Activated naive CD4-positive, alpha-beta T cell (primary cell): Measurements from ENCODE around the gene OVCH1.
"Not testable (repeated sequence)": the region's sequence is repeated elsewhere in the genome, so short reads cannot be mapped to it uniquely, and the experiment has no call there.

Experiments used
- DNase-seq, 4 experiments: peaks; one replicate each; lab custom pipeline; 2025; lab: John Stamatoyannopoulos, UW

OVCH1 gene

DNA sequence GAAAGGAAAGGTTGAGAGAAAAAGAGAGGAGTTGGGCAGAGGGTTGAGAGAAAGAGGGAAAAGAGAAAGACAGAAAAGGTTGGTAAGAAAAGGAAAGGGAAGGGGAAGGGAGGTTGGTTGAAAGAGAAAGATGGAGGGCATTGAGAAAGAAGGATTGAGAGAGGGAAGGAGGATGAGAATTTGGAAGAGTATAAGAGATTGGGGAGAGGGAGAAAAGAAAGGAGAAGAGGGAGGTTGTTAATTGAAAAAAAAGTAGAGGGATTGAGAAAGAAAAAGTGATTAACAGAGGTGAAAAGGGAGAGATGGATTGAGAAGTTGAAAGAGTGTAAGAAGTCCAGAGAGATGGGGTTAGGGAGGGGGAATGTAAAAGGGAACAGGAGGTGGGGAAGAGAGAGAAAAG is 95.0 kb downstream of the OVCH1 start:
- DNase-seq = no peak

DNA sequence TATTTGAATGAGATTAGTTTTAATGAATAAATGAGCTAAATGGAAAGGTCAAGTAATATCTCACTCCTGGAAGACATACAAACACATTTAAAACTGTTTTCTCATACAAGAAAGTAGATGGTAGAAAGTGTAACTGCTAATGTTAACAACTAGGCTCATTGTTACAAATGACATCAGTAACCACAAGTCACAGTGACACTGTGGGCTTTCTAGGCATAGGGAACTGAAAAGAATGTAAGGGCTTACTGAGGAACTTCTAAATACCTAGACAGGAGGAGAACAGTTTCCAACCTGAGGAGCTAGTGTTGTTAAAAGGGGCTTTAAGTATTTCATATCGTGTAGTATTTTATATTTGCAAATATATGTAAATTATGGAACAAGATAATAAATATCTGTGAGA is 99.0 kb downstream of the OVCH1 start:
- no peak for DNase-seq

DNA sequence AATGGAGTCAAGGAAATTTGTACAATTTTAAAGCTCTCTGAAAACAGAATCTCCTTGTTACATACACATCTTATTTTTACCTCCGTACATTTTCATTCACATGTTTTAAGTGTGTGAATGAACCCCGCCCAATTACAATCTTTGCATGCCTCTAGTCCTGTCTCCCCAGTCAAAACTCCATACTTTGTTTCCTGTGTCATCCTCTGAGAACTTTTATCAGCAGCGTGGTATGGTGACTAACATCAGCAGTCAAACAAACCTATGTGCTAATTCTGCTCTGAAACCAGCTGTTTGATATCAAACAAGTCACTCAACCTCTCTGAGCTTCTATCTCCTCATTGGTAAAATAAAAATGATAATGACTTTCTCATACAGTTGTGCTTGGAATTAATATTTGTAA is 100.7 kb downstream of the OVCH1 start:
- no peak for DNase-seq

DNA sequence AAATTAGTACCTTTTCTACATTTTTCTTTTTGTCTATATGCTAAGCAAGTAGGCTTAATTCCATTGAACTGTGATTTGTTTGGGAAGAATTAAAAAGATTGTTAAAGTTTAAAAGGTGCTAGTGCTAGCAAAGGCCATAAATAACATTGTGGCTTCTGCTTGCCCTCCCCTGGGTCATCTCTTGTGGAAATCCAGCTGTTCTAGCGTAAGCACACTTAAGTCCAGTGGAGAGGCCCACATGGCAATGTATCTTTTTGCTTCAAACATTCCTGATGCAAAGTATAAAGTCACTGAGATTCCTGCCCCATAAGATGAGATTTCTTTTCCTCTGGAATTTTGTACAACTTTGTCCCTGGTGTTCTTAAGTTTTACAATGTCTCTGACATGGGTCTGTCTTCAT is 102.1 kb downstream of the OVCH1 start:
- DNase-seq = no peak

DNA sequence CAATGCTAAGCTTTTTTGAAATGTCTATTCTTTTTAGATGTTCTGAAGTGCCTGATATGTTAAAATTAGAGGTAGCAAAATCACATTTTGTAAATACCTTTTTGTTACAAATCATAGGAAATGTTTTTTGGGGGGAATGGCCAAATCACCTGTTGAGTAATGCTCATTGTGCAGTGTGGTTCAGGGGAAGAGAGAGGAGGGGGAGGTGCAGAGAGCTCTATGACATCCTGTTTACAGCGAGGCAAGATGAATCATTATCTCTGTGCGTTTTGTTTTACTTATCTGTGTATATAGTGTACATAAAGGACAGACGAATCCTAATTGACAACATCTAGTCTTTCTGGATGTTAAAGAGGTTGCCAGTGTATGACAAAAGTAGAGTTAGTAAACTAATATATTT is 107.1 kb downstream of the OVCH1 start:
- peak in 1 of 4 experiments; percentile 4 for DNase-seq

DNA sequence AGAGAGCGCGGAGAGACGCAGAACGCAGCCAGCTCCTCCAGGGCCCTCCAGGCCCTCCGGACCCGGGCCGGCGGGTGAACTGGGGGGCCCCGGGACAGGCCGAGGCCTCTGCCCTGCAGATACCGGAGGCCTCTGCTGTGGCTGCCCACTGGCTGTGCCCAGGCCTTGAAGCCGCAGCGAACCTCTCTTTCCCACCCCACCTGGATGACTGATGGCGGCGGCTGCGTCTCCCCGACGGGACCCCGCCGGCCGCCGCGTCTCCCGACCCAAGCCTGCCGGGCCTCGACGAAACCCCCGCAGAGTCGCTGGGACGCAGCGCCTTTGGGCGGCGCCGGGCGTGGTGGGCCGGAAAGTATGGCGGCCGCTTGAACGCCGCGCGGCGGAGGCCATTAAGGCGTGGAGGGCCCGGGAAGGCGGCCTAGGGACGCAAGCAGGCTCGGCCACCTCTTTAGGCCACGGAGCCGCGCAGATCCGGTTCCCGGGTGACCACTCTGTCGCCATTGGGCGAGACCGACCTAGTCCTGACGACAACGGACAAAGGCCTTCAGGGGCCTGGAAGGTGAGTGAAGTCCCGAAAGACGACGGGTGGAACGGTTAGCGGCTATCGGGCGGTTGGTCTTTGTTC is 108.1 kb downstream of the OVCH1 start:
- no peak for DNase-seq

DNA sequence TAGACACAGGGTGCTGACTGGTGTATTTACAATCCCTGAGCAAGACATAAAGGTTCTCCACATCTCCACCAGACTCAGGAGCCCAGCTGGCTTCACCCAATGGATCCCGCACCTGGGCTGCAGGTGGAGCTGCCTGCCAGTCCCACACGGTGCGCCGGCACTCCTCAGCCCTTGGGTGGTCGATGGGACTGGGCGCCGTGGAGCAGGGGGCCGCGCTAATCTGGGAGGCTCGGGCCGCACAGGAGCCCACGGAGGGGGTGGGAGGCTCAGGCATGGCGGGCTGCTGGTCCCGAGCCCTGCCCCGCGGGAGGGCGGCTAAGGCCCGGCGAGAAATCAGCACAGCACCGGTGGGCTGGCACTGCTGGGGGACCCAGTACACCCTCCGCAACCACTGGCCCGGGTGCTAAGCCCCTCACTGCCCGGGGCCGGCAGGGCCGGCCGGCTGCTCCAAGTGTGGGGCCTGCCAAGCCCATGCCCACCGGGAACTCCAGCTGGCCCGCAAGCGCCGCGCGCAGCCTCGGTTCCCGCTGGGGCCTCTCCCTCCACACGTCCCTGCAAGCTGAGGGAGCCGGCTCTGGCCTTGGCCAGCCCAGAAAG is 111.3 kb downstream of the OVCH1 start:
- DNase-seq = not testable (repeated sequence)

DNA sequence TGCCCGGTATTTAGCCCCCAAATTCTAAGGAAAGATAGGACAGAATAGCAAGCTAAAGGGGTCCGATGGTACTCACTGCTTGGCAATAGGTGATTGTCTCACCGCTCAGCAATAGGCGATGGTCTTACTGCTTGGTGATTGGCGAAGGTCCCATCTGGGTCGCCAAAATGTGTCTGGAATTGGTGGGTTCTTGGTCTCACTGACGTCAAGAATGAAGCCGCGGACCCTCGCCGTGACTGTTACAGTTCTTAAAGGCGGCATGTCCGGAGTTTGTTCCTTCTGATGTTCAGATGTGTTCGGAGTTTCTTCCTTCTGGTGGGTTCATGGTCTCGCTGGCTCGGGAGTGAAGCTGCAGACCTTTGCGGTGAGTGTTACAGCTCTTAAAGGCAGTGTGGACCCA is 112.3 kb downstream of the OVCH1 start:
- not testable (repeated sequence) for DNase-seq

DNA sequence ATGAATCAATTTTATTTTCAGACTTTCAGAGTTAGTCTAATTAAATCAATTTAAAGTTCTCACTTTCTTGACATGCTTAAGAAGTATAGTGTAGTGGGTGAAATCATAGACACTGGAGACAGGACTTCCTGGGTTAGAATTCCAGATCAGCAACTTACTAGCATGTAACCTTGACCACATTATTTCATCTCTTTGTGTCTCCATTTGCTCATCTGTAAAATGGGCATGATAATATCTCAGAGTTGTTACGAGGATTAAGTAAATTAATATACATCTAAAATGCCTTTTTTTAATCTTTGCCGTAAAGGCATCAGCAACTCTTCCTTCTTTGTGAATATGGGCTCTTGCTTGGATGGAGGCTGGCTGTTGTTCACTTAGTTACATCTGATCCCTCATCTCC is 115.2 kb downstream of the OVCH1 start:
- DNase-seq = no peak

DNA sequence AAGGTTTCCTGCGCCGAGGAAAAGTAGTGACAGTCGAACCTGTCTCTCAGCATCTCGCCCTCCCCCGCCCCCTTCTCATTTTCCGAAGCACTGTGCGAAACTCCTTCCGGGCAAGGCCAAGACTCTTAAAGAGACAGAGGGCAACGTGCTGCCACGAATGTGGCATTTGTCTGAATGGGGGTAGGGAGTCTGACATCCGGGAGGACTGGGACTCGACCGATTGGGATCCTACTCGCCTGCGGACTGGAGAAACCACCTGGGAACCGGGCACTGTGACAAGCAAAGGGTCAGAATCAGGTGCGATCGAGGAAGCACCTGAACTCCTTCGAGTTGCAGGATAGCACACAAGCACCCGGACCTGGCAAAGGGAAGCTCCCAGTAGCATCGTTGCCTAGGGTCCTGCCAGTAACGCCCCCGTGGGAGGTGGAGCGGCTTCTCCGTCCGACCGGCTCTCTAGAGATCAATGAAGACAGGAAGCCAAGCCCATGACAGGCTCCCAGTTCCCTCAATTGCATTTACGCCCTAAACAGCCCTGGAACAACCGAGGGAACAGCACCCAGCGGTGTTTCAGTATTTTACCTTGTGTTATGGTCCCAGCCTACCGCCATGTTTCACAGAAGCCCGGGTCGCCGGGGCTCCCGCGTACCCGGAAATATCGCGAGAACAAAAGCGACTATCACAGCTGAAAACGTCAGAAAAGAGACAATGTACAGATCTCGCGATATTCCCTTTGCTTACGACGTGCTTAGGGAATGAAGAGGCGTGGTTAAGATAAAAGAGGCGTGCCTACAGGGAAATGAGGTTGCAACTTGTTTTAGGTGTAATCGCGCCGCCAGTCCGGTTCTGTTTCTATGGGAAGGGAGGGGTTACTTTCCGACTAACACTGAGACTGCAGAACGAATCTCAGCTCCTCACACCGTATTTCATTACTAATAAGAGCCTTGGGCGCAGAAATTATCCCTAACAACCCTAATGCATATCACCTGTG is 116.7 kb downstream of the OVCH1 start, which contains the start of gene ERGIC2:
Gene ERGIC2 (minus strand): TSS at position 637 of the 988 bp plus-strand sequence. CDS start 9,539 bp downstream, outside the sequence.
- DNase-seq = peak; percentile 56 to 80 (median 67)
